Liver (tissue), 9 donors: ENCODE results near the gene TP73. TPM values are rescaled to one million over a fixed set of nuclear protein-coding genes. Genes with fewer than 3 reads are reported as not detected.
"Not testable (repeated sequence)": the region's sequence is repeated elsewhere in the genome, so short reads cannot be mapped to it uniquely, and the experiment has no call there.

Experiments
- DNase-seq: peaks from one replicate; pipeline ENCODE4 v3.0.0-alpha.2; 2017; ENCODE audit warnings: low spot score
- H3K27ac ChIP-seq, 2 donors: one replicate each; pipeline ENCODE4 v1.7.0; 2013; ENCODE audit warnings: inconsistent platforms in 2 of 2, low read length in 2 of 2, control low read depth in 1 of 2, low read depth in 1 of 2, mild to moderate bottlenecking in 1 of 2
- H3K27me3 ChIP-seq, 4 donors: one replicate each; pipeline versions ENCODE4 v1.6.1 to v1.7.0; 2013; ENCODE audit warnings: low read length in 3 of 4, inconsistent platforms in 1 of 4, mild to moderate bottlenecking in 1 of 4, moderate library complexity in 1 of 4; ENCODE audit not compliant: control insufficient read depth in 4 of 4, insufficient read depth in 4 of 4
- H3K36me3 ChIP-seq, 4 donors: one replicate each; pipeline versions ENCODE4 v1.6.1 to v1.7.0; 2013; ENCODE audit warnings: low read length in 3 of 4, mild to moderate bottlenecking in 3 of 4, low read depth in 1 of 4, moderate library complexity in 1 of 4; ENCODE audit not compliant: control insufficient read depth in 4 of 4, insufficient read depth in 3 of 4
- H3K4me1 ChIP-seq, 4 donors: one replicate each; pipeline versions ENCODE4 v1.6.1 to v1.7.0; 2013; ENCODE audit warnings: low read length in 3 of 4, mild to moderate bottlenecking in 3 of 4, moderate library complexity in 1 of 4; ENCODE audit not compliant: control insufficient read depth in 4 of 4, insufficient read depth in 4 of 4
- H3K4me3 ChIP-seq, 3 donors: one replicate each; pipeline versions ENCODE4 v1.6.1 to v1.7.0; 2013; ENCODE audit warnings: low read length in 3 of 3, control low read depth in 1 of 3, low read depth in 1 of 3, mild to moderate bottlenecking in 1 of 3
- H3K9ac ChIP-seq, 2 donors: one replicate each; pipeline ENCODE4 v1.7.0; 2013; ENCODE audit warnings: low read length in 2 of 2, mild to moderate bottlenecking in 2 of 2, moderate library complexity in 2 of 2, control low read depth in 1 of 2, low read depth in 1 of 2
- H3K9me3 ChIP-seq, 4 donors: one replicate each; pipeline versions ENCODE4 v1.6.1 to v1.7.0; 2013; ENCODE audit warnings: low read length in 3 of 4; ENCODE audit not compliant: control insufficient read depth in 4 of 4
- EGR1 ChIP-seq, 2 donors: IDR thresholded peaks; 2 replicates each; pipeline ENCODE4 v1.6.1; 2016 to 2018; ENCODE audit warnings: antibody characterized with exemption in 2 of 2, low read depth in 2 of 2
- FOXA1 ChIP-seq: IDR thresholded peaks from 2 replicates; pipeline ENCODE4 v1.6.1; 2016; ENCODE audit warnings: antibody characterized with exemption
- FOXA2 ChIP-seq: IDR thresholded peaks from 2 replicates; pipeline ENCODE4 v1.6.1; 2016; ENCODE audit warnings: antibody characterized with exemption
- GABPA ChIP-seq, 2 donors: IDR thresholded peaks in 1 of 2; conservative IDR thresholded peaks in 1 of 2; 2 replicates each; pipeline ENCODE4 v1.6.1; 2016; ENCODE audit warnings: antibody characterized with exemption in 2 of 2, mild to moderate bottlenecking in 1 of 2, moderate library complexity in 1 of 2
- JUND ChIP-seq, 2 donors: IDR thresholded peaks; 2 replicates each; pipeline ENCODE4 v1.6.1; 2016; ENCODE audit warnings: antibody characterized with exemption in 2 of 2
- RAD21 ChIP-seq, 2 donors: IDR thresholded peaks; 2 replicates each; pipeline ENCODE4 v1.6.1; 2016; ENCODE audit warnings: antibody characterized with exemption in 2 of 2, mild to moderate bottlenecking in 2 of 2
- REST ChIP-seq: IDR thresholded peaks from 2 replicates; pipeline ENCODE4 v1.6.1; 2016; ENCODE audit warnings: antibody characterized with exemption, mild to moderate bottlenecking
- RXRA ChIP-seq, 2 donors: IDR thresholded peaks; 2 replicates each; pipeline ENCODE4 v1.6.1; 2017 to 2018; ENCODE audit warnings: antibody characterized with exemption in 2 of 2, mild to moderate bottlenecking in 1 of 2
- SP1 ChIP-seq: IDR thresholded peaks from 2 replicates; pipeline ENCODE4 v1.6.1; 2018; ENCODE audit warnings: antibody characterized with exemption, mild to moderate bottlenecking
- TAF1 ChIP-seq: conservative IDR thresholded peaks from 2 replicates; pipeline ENCODE4 v1.6.1; 2016; ENCODE audit warnings: antibody characterized with exemption, mild to moderate bottlenecking
- YY1 ChIP-seq: IDR thresholded peaks from 2 replicates; pipeline ENCODE4 v1.6.1; 2016; ENCODE audit warnings: antibody characterized with exemption, mild to moderate bottlenecking
- ZBTB33 ChIP-seq: IDR thresholded peaks from 2 replicates; pipeline ENCODE4 v1.6.1; 2016; ENCODE audit warnings: antibody characterized with exemption
- WGBS: extraction: QIAGEN DNeasy Blood & Tissue Kit; methylation state at CpG from one replicate; pipeline ENCODE4 v1.1.7; 2013; 5-methylcytosine and 5-hydroxymethylcytosine counted together
- polyA plus RNA-seq, 2 donors: library from polyadenylated mRNA; stranded (reverse) in 1 of 2; unstranded in 1 of 2; fragments of 200-250 nt in 1 of 2; fragments of >200 nt in 1 of 2; fragmentation: Nextera tagmentation in 1 of 2; extraction: Ambion mirVana in 1 of 2; gene quantifications; one replicate each; pipeline versions ENCODE4 v1.2.1 to v1.2.3, GENCODE V29; 2013 to 2015
- total RNA-seq, 2 donors: library from RNA; depleted of rRNA; stranded (reverse); fragments of >200 nt; gene quantifications; one replicate each; pipeline ENCODE4 v1.2.3, GENCODE V29; 2014
- TF ChIP-seq, protein P1 (sequence below): fragments of 150-350 bp; IDR thresholded peaks from 2 replicates; pipeline ENCODE4 v1.5.1; 2017; ENCODE audit warnings: improper control_type of control experiment, low read depth, low read length; ENCODE audit not compliant: missing input control
- donor health status: healthy.
- donor health status: healthy.
- donor health status: healthy.
- donor health status: healthy.
- donor health status: healthy.

TP73 gene
- total and polyA plus RNA-seq, 4 donors, result 0.08 to 0.29 (median 0.18) TPM

DNA sequence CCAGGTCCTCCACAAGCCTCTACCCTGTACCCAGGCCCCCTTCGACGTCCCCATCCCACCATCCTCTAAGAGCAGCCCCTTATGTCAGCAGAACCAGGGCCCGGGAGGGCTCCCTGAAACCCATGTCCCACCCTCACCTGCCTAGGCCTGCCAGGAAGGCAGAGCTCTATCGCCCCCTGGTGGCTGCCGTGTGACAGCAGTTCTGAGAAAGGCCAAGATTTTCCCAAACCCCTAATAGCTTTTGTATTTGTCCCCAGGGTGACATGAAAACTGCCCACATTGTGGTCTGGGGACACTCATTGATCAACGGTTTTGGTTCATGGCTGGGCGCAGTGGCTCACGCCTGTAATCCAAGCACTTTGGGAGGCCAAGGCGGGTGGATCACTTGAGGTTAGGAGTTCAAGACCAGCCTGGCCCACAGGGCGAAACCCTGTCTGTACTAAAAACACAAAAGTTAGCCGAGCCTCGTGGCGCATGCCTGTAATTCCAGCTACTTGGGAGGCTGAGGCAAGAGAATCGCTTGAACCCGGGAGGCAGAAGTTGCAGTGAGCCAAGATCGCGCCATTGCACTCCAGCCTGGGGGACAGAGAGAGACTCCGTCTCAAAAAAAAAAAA is 72.2 kb downstream of the TP73 start:
- WGBS, result 42% methylated on average over 18 of the region's 18 CpGs
- not testable (repeated sequence) for H3K27ac ChIP-seq, H3K9ac ChIP-seq, H3K36me3 ChIP-seq, H3K4me1 ChIP-seq, H3K9me3 ChIP-seq, H3K27me3 ChIP-seq, H3K4me3 ChIP-seq
- DNase-seq, result peak; percentile 89
- TF ChIP-seq, protein P1, sequence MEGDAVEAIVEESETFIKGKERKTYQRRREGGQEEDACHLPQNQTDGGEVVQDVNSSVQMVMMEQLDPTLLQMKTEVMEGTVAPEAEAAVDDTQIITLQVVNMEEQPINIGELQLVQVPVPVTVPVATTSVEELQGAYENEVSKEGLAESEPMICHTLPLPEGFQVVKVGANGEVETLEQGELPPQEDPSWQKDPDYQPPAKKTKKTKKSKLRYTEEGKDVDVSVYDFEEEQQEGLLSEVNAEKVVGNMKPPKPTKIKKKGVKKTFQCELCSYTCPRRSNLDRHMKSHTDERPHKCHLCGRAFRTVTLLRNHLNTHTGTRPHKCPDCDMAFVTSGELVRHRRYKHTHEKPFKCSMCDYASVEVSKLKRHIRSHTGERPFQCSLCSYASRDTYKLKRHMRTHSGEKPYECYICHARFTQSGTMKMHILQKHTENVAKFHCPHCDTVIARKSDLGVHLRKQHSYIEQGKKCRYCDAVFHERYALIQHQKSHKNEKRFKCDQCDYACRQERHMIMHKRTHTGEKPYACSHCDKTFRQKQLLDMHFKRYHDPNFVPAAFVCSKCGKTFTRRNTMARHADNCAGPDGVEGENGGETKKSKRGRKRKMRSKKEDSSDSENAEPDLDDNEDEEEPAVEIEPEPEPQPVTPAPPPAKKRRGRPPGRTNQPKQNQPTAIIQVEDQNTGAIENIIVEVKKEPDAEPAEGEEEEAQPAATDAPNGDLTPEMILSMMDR, result peak; percentile 89
- peak; percentile 80 to 85 for TF ChIP-seq RAD21 (IDR thresholded peaks at IDR 0.05)

- Histone ChIP-seq H3K36me3 (no peaks in the 10 kb centered on the region), H3K27me3 (no peaks in the 10 kb centered on the region), H3K27ac (no peak overlapping the region), H3K9ac (no peak overlapping the region), H3K9me3 (no peaks in the 10 kb centered on the region), H3K4me3 (no peak overlapping the region), H3K4me1 (no peaks in the 10 kb centered on the region)
- no peak for DNase-seq
- TF ChIP-seq RXRA (IDR thresholded peaks at IDR 0.05) (no peak), TAF1 (no peak), RAD21 (IDR thresholded peaks at IDR 0.05) (no peak), ZBTB33 (no peak), GABPA (IDR thresholded peaks at IDR 0.05 in 1 of 2, conservative IDR thresholded peaks at IDR 0.05 in 1 of 2) (no peak), EGR1 (IDR thresholded peaks at IDR 0.05; ENCODE audit: low read depth in 2 of 2) (no peak), REST (no peak), YY1 (no peak), JUND (IDR thresholded peaks at IDR 0.05) (no peak), FOXA1 (no peak), SP1 (no peak), FOXA2 (no peak)
- TF ChIP-seq, protein P1, result no peak
- 98% methylated on average over 2 of the region's 2 CpGs for WGBS
Measured at GRCh38 chr1:3725366-3725765, 73.0 kb downstream of the TP73 start.
